ENCODE measurements around the gene YTHDF2.

GRCh38 chr1:28720376-28720775 is 16.4 kb upstream of the YTHDF2 start:
- no peak for TF ChIP-seq POLR2A (IDR thresholded peaks at IDR 0.05)
- TF ChIP-seq CTCF (IDR thresholded peaks at IDR 0.05): no peak
